PFSK-1 (cell line): ENCODE results near the gene CC2D2A.

Experiments
- FOXP2 ChIP-seq: optimal IDR thresholded peaks from 2 replicates; pipeline ENCODE3; 2011; ENCODE audit warnings: borderline replicate concordance, control low read depth, inconsistent platforms; ENCODE audit not compliant: insufficient read depth; ENCODE audit errors: extremely low read length, extremely low read depth
- POLR2AphosphoS5 ChIP-seq: IDR thresholded peaks from 2 replicates; pipeline ENCODE4 v1.6.1; 2012; ENCODE audit warnings: low read depth, mild to moderate bottlenecking, control low read depth, low read length, moderate library complexity
- SIN3A ChIP-seq: IDR thresholded peaks from 2 replicates; pipeline ENCODE4 v1.6.1; 2012; ENCODE audit warnings: mild to moderate bottlenecking, low read length, moderate library complexity, borderline replicate concordance; ENCODE audit not compliant: insufficient read depth
- TAF1 ChIP-seq: IDR thresholded peaks from 2 replicates; pipeline ENCODE4 v1.6.1; 2012; ENCODE audit warnings: low read length, control low read depth, borderline replicate concordance; ENCODE audit not compliant: insufficient read depth
- TF ChIP-seq, protein P1 (sequence below), 2 experiments: IDR thresholded peaks; 2 replicates each; pipeline versions ENCODE4 v1.6.1 to v1.8.0; 2011 to 2012; ENCODE audit warnings: low read depth in 2 of 2, low read length in 2 of 2, control low read depth in 1 of 2, inconsistent platforms in 1 of 2, mild to moderate bottlenecking in 1 of 2, moderate library complexity in 1 of 2; ENCODE audit not compliant: insufficient read depth in 1 of 2

The CC2D2A gene

DNA sequence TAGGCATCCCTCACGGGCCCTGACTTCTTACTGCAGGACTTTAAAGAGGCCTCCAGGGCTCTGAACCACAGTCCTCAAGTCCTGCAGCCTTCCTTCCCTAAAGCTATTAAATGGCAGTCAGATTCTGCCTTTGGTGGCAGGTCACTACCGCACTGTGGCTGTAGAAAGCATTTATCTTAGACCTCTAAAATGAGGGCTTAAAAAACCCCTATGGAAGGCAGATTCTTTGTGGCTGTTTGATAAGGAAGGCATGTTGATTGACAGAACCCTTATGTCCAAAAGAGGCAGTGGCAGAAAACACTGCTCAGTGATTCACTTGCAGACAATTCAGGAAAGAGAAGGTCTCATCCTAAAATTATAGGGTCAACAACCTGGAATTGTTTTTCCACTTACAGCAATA is 106.3 kb downstream of the CC2D2A start:
- TF ChIP-seq FOXP2 = no peak
- TF ChIP-seq POLR2AphosphoS5 = no peak

- TF ChIP-seq, protein P1, sequence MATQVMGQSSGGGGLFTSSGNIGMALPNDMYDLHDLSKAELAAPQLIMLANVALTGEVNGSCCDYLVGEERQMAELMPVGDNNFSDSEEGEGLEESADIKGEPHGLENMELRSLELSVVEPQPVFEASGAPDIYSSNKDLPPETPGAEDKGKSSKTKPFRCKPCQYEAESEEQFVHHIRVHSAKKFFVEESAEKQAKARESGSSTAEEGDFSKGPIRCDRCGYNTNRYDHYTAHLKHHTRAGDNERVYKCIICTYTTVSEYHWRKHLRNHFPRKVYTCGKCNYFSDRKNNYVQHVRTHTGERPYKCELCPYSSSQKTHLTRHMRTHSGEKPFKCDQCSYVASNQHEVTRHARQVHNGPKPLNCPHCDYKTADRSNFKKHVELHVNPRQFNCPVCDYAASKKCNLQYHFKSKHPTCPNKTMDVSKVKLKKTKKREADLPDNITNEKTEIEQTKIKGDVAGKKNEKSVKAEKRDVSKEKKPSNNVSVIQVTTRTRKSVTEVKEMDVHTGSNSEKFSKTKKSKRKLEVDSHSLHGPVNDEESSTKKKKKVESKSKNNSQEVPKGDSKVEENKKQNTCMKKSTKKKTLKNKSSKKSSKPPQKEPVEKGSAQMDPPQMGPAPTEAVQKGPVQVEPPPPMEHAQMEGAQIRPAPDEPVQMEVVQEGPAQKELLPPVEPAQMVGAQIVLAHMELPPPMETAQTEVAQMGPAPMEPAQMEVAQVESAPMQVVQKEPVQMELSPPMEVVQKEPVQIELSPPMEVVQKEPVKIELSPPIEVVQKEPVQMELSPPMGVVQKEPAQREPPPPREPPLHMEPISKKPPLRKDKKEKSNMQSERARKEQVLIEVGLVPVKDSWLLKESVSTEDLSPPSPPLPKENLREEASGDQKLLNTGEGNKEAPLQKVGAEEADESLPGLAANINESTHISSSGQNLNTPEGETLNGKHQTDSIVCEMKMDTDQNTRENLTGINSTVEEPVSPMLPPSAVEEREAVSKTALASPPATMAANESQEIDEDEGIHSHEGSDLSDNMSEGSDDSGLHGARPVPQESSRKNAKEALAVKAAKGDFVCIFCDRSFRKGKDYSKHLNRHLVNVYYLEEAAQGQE (IDR thresholded peaks at IDR 0.05; ENCODE audit: insufficient read depth in 1 of 2, low read depth in 2 of 2, low read length in 2 of 2) = no peak
- TF ChIP-seq SIN3A = no peak
- TF ChIP-seq FOXP2 = no peak
- TF ChIP-seq TAF1 = no peak
- no peak for TF ChIP-seq POLR2AphosphoS5
Measured at GRCh38 chr4:15577508-15577907, 107.8 kb downstream of the CC2D2A start.

DNA sequence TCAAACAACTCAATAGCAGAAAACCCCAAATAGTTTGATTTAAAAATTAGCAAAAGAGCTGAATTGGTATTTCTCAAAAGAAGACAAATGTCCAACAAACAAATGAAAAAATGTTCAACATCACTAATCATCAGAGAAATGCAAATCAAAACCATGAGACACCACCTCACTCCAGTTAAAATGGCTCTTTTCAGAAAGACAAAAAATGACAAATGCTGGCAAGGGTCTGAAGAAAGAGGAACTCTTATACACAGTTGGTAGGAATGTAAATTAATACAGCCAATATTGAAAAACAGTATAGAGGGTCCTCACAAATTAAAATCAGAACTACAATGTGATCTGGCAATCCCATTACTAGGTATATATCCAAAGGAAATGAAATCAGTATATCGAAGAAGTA is 115.1 kb downstream of the CC2D2A start:
- TF ChIP-seq FOXP2 (no peak), TAF1 (no peak), SIN3A (no peak), POLR2AphosphoS5 (no peak)
- TF ChIP-seq, protein P1 (IDR thresholded peaks at IDR 0.05; ENCODE audit: insufficient read depth in 1 of 2, low read depth in 2 of 2, low read length in 2 of 2) = no peak

DNA sequence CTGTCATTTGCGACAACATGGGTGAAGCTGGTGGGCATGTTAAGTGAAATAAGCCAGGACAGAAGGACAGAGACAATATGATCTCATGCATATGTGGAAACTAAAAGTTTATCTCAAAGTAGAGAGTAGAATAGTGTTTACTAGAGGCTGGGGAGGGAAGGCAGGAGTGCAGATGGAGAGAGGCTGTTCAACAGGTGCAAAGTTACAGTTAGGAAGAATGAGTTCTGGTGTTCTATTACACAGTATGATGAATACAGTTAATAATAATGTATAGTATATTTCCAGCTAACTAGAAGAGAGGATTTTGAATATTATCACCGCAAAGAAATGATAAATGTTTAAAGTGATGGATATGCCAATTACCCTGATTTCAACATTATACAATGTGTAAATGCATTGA is 115.6 kb downstream of the CC2D2A start:
- TF ChIP-seq SIN3A = no peak
- TF ChIP-seq, protein P1 (IDR thresholded peaks at IDR 0.05; ENCODE audit: insufficient read depth in 1 of 2, low read depth in 2 of 2, low read length in 2 of 2) = no peak

- TF ChIP-seq, protein P1 (IDR thresholded peaks at IDR 0.05; ENCODE audit: insufficient read depth in 1 of 2, low read depth in 2 of 2, low read length in 2 of 2) = no peak
- TF ChIP-seq TAF1 (no peak), SIN3A (no peak), FOXP2 (no peak), POLR2AphosphoS5 (no peak)
Measured at GRCh38 chr4:15586066-15586465, 116.4 kb downstream of the CC2D2A start.
